ENCODE measurements around the gene DOCK3.

Gene DOCK3

DNA sequence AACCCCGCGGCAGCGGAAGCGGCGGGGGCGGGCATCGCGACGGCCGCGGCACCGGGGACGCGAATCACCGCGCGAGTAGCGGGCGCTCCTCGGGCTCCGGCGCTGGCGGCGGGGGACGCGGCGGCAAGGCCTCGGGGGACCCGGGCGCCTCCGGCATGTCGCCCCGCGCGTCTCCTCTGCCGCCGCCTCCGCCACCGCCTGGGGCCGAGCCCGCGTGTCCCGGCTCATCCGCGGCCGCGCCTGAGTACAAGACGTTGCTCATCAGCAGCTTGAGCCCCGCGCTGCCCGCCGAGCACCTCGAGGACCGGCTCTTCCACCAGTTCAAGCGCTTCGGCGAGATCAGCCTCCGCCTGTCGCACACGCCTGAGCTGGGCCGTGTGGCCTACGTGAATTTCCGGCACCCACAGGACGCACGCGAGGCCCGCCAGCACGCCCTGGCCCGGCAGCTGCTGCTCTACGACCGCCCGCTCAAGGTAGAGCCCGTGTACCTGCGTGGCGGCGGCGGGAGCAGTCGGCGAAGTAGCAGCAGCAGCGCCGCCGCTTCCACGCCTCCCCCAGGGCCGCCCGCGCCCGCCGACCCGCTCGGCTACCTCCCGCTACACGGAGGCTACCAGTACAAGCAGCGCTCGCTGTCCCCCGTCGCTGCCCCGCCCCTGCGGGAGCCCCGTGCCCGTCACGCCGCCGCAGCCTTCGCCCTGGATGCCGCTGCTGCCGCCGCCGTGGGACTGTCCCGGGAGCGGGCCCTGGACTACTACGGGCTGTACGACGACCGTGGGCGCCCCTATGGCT lies 717.0 kb downstream of the DOCK3 start:
- peak; percentile 49 for DNase-seq

DNA sequence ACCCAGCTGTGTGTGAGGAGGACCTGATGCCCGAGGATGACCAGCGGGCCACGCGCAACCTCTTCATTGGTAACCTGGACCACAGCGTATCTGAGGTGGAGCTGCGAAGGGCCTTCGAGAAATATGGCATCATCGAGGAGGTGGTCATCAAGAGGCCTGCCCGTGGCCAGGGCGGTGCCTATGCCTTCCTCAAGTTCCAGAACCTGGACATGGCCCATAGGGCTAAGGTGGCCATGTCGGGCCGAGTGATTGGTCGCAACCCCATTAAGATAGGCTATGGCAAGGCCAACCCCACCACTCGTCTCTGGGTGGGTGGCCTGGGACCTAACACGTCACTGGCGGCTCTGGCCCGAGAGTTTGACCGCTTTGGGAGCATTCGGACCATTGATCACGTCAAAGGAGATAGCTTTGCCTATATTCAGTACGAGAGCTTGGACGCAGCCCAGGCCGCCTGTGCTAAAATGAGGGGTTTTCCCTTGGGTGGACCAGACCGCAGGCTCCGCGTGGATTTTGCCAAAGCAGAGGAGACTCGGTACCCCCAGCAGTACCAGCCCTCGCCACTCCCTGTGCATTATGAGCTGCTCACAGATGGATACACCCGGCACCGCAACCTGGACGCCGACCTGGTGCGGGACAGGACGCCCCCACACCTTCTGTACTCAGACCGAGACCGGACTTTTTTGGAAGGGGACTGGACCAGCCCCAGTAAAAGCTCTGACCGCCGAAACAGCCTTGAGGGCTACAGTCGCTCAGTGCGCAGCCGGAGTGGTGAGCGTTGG lies 717.8 kb downstream of the DOCK3 start:
- no peak for DNase-seq

DNA sequence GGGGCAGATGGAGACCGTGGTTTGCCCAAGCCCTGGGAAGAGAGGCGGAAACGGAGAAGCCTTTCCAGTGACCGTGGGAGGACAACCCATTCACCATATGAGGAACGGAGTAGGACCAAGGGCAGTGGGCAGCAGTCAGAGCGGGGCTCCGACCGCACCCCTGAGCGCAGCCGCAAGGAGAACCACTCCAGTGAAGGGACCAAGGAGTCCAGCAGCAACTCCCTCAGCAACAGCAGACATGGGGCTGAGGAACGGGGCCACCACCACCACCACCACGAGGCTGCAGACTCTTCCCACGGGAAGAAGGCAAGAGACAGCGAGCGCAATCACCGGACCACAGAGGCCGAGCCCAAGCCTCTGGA lies 718.4 kb downstream of the DOCK3 start:
- no peak for DNase-seq

DNA sequence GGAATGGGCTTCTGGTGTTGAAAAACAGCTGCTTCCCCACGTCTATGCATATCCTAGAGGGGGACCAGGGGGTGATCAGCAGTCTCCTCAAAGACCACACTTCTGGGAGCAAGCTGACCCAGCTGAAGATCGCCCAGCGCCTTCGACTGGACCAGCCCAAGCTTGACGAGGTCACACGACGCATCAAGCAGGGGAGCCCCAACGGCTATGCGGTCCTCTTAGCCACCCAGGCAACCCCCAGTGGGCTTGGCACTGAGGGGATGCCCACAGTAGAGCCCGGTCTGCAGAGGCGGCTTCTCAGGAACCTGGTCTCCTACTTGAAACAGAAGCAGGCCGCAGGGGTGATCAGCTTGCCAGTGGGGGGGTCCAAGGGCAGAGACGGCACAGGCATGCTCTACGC lies 718.8 kb downstream of the DOCK3 start:
- DNase-seq = no peak

DNA sequence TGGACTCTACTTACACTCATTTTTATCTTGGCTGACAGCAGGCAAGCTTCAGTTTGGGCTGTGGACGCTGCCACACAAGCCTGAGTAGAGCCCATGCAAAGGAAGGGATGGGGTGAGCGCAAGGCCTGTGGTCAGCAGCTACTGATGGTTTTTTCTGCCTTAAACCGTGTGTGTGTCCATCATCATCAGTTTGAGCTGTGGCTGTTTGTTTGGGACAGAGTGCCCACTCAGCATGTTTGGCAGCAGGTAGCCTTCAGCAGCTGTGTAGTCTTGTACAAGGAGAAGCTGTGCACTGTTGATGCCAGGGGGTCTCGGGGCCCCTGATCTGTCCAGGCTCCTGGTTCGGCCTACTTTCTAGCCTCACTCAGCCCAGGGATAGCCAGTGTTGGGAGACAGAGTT lies 719.8 kb downstream of the DOCK3 start:
- no peak for DNase-seq

DNA sequence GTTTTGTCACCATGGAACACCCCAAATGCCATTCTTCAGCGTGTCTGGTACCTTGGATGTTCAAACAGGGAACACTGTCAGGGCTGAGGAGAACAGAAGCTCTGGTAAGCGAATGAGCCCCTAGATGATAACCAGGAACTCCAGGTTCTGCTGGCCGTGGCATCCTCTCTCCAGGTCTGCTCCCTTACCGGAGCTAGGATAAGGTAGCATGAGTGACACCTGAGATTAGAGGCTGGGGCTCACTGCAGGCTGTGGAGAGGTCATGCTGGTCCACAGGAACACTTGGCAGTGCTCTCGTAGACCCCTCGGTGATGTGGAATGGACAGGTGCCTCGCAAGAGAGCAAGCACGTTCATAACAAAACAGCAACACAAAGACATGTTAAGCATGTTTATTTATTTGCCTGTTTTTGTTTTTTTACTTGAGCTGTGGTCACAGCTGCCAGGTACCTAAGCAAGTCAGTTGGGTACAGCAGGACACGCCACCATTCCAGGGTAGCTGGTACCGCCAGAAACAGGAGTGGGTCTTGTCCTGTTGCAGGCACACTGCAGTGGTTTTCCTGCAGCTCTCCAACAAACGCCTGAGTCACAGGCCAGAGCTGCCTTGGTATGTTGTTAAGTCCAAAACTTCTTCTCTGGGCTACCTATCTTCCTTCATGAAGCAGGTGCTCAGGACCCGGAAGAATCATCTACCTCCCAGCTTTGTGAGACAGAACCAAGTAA lies 720.9 kb downstream of the DOCK3 start:
- DNase-seq = no peak

DNA sequence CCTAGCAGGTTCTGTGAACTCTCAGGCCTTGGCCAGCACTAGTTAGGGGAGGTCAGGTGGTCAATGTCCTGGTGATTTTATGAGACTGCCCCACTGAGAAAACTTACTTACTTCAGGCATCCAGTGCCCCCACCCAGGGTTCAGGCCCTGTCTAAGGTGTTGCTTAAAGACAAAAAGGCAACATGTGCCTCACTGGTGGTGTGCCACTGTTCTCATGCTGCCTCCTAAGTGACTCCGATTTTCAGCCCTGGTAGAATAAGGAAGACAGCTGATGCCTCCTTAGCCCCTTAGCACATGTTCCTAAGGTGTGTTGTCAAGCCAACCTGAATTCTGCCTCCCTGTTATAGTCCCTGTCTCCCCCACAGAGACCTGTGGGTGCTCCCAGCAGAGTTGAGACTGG lies 721.7 kb downstream of the DOCK3 start:
- no peak for DNase-seq

DNA sequence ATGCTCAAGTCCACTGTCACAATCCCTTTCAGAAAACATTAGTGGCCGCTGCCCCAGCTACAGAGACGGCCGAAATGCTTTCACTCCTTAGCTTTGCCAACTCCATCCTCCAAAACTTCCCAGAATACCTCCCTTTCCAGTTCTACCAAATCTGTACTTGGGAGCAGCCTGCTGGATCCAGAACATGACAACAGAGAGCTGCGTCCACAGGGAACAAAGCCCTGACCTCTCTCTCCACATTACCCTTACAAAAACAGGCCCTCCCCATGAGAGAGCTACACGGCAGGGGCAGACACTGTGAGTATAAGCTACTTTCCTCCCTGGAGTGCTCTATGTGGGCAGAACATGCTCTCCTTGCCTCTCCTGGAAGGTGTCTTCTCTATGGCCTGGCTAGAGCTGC lies 722.7 kb downstream of the DOCK3 start:
- no peak for DNase-seq

DNA sequence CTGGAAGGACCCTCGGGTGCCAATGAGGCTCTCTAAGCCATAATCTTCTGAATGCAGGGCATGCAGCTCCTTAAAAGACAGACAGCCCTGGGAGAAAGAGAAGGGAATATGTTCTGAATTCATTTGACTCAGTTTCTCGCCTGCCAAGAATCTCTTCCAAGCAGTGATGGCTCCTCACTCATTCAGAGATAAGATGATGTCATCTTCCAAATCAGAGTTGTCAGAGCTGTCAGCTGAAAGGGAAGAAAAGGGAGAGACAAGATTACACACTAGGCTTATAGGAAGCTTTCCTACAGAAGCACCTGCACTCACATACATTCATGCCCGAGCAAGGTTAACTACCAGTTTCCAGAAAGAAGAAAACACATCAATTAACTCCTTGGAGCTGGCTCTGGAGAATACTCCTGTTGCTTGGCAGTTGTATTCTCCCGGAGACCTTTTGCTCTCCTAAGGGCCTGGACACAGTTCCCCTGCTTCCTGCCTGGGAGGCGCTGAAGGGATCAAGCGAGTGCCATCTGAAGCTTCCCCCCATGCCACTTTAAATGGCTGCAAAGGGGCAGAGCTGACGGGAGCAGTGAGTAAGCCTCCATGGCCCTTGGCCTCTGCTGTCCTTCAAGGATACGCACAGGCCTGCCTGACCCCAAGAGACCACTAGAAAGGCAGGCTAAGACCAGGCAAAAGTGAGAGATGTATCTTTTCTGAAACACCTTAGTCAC lies 724.0 kb downstream of the DOCK3 start:
- no peak for DNase-seq

DNA sequence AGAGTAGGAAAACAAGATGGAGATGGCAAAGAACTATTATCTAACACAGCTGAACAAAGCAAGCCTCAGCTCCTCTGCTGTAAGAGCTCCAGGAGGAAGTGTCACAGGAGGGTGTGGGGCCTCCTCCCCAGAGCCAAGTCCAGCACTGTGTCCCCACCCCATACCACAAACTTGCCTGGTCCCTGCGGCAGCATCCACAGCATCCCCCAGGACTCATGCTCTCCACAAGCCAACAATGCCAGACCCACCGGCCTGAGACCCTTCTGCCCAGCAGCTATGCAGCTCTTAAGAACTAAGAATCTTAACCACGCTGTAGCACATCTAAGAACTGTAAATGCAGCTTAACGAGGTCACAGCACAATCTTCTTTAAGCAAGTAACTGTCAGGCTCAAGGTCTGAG lies 725.4 kb downstream of the DOCK3 start:
- no peak for DNase-seq

DNA sequence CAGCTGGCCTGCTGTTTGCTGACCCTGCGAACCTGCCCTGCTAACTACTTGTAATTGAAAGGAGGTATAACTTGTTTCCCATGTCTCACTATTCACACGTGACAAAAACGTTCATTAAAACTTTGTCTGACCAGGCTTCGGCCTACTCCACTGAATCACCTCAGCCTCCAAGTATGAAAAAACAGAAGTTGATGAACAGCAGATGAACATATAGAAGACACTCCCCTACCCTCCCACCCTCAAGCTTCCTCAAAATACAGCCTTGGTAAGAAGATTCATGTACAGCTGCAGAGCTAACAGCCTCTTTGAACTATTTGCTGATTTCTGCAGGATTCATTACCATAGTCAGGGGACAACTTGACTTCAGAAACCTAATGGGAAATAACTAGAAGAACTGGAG lies 727.0 kb downstream of the DOCK3 start:
- DNase-seq = no peak

DNA sequence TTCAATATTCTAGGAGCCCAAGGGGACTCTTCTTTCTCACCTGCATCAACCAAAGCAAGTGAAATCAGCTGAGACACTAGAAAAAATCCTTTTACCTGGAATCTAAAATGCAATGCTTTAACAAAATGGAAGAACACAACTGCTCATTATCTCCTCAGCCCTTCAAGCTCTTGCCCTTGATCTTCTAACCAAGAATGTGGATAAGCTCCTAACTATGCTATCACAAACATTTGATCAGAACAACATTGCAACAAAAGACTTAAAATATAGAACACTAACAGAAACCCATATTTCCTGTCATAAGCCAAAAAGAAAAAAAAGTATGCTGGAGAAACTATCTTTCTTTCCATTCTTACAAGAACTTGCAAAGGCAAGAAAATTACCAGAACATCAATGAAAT lies 728.9 kb downstream of the DOCK3 start:
- DNase-seq = no peak

DNA sequence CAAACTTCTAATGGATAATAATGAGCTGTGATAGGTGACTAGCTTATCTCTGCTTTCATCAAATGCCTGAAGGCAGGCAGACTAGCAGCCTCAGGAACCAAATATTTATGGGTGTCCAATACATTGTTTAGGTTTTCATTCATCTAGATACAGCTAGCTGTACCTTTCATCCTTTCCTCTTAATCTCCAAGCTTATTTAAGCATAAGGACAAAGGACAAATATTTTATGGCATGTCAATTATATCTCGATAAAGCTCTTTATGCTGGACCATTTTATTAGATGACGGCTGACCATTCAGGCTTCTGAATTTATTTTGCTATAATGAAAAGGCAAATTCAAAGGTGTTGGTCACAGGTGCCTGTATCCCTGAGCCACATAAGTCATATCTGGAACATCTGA lies 733.3 kb downstream of the DOCK3 start:
- DNase-seq = no peak

DNA sequence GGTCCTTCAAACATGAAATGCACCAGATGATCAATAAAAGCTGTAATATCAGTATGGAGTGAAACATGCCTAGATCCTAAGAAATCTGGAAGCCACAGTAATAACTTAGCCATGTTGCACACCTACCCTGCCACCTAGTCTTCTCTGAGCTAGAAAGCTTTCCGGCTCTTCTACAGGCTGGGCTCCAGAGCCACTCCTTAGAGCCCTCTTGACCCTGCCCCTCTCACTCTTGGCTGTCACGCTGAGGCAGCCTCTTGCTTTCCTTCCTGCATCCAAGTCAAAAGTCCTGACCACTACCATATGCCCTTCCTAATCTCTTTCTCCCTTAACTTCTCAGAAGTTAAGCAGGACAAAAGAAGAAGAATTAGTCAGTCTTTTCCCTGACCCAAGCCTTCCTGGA lies 734.1 kb downstream of the DOCK3 start:
- no peak for DNase-seq

DNA sequence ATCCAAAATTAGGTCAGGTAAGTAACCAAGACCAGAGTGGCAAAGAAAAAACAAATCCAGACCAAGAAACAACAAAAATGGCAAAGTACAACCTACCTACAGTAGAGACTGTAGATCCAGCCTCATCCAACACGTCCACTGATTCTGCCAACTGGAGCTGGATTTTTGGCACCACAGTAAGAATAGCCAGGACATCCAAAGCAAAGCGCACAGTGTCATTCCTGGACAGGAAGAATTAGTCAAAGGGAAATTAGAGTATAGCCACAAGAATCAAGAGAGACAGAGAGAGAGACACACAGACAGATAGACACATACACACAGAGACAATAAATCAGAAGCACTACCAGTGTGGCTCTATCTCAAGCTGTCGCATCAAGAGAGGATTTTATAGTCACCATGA lies 747.5 kb downstream of the DOCK3 start:
- no peak for DNase-seq

DNA sequence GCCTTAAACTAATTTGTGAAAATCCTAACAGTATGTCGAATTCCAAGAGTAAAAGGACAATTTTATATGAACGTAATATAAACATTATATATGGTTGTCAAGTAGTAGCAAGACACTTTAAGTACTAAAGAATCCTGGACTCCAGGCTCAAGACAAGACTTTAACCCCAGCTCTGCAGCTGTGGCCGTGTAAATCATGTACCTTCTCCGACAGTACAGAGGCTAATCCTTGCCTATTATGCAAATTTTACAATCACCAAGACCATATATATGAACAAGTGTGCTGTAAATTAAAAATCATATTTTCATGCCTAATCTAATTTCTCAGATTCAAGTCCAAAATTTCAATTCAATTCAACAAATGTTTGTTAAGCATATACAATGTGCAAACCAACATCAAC lies 752.2 kb downstream of the DOCK3 start:
- no peak for DNase-seq

DNA sequence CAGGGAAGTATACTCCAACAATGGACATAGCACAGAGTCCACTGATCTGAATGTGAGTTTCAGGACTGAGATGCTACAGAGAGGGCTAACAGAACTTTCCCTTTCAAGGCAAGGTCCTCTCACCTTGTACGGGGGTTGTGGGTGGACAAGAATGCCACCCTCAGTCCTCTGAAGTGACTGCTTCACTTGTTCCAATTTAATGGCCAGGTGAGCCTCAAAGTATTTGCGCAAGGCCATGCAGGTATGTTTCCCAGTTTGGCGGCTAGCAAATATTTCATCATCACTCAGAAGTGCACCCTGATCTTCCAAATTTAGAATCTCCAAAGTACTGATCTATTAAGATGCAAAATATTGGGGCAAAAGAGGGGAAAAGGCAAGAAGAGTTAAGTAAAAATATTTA lies 754.4 kb downstream of the DOCK3 start:
- DNase-seq = no peak
